Mucosa of stomach (tissue), 1 donor: ENCODE data around the gene RIMOC1.
"Not testable (repeated sequence)": the region's sequence is repeated elsewhere in the genome, so short reads cannot be mapped to it uniquely, and the experiment has no call there.

Experiments used
- H3K27me3 ChIP-seq: one replicate; pipeline ENCODE4 v1.7.0; 2013; ENCODE audit warnings: mild to moderate bottlenecking, low read length; ENCODE audit not compliant: control insufficient read depth, insufficient read depth
- H3K36me3 ChIP-seq: one replicate; pipeline ENCODE4 v1.7.0; 2013; ENCODE audit warnings: low read length; ENCODE audit not compliant: control insufficient read depth, insufficient read depth
- H3K4me1 ChIP-seq: one replicate; pipeline ENCODE4 v1.7.0; 2013; ENCODE audit warnings: mild to moderate bottlenecking, low read length; ENCODE audit not compliant: control insufficient read depth, insufficient read depth
- H3K4me3 ChIP-seq: one replicate; pipeline ENCODE4 v1.7.0; 2013; ENCODE audit warnings: low read length
- H3K9ac ChIP-seq: one replicate; pipeline ENCODE4 v1.7.0; 2013; ENCODE audit warnings: mild to moderate bottlenecking, low read length, moderate library complexity
- H3K9me3 ChIP-seq: one replicate; pipeline ENCODE4 v1.7.0; 2013; ENCODE audit warnings: mild to moderate bottlenecking, low read length, moderate library complexity; ENCODE audit not compliant: control insufficient read depth
- donor health status: Pancreatic carcinoma.

RIMOC1 gene

GRCh38 chr5:41932770-41933169 is 28.6 kb downstream of the RIMOC1 start:
- Histone ChIP-seq H3K36me3 (no peaks in the 10 kb centered on the region), H3K9me3 (no peaks in the 10 kb centered on the region), H3K27me3 (no peaks in the 10 kb centered on the region), H3K4me1 (no peaks in the 10 kb centered on the region), H3K9ac (no peak overlapping the region), H3K4me3 (no peak overlapping the region)

DNA sequence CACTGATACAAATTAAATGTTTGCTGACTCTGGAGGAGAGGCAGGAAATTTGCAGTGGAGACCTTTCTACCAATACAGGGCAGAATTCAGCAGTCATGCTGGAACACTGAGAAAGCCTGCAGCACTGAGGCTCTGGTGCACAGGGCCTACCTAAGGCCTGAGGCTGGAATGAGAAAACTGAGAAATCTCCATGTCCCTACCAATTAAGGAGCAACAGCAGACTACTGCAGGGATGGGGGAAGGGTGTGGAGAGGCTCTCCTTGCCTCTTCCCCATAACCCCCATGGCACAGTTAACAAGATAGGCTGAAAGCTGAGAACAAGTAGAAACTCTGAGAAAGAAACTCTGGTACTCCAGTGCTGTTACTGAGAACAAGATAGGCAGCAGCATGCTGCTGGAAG is 31.4 kb downstream of the RIMOC1 start:
- Histone ChIP-seq H3K9ac (no peak overlapping the region), H3K4me1 (no peaks in the 10 kb centered on the region), H3K36me3 (no peaks in the 10 kb centered on the region), H3K9me3 (no peaks in the 10 kb centered on the region), H3K27me3 (no peaks in the 10 kb centered on the region), H3K4me3 (no peak overlapping the region)

- no peaks in the 10 kb centered on the region for H3K4me1 ChIP-seq
- H3K9me3 ChIP-seq: no peaks in the 10 kb centered on the region
- no peaks in the 10 kb centered on the region for H3K27me3 ChIP-seq
- H3K9ac ChIP-seq: no peak overlapping the region
- no peak overlapping the region for H3K4me3 ChIP-seq
- H3K36me3 ChIP-seq: no peaks in the 10 kb centered on the region
These were observed 36.5 kb downstream of the RIMOC1 start for GRCh38 chr5:41940641-41941040.

DNA sequence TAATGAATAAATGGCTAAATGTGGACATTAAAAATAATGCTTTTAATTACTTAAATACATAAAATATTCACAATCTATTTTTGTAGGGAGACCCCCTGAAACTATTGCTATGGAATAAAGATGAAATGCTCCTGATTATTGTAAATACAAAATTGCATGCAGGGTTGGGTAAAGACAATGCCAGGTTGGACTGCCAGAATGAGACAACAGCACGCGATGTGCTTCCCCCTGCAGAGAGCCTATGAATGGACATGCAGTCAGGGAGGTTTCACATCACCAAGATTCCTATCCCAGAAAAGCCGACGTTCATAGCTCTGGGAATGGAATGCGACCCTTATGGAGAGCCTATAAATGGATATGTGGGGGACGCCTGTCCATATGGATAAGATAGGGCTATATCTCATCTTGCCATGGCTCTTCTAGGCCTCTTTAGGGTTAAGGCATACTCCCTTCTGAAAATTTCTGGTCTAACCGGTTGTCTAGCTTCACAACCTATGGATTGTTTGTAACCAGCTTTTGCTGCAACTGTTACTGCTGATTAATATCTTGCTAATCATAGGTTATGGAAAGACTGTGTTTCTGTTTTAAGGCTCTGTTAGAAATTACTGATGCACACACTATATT is 41.3 kb downstream of the RIMOC1 start:
- not testable (repeated sequence) for H3K27me3 ChIP-seq, H3K4me3 ChIP-seq, H3K4me1 ChIP-seq, H3K36me3 ChIP-seq, H3K9me3 ChIP-seq, H3K9ac ChIP-seq

- Histone ChIP-seq H3K36me3 (no peaks in the 10 kb centered on the region), H3K4me3 (no peak overlapping the region), H3K9ac (no peak overlapping the region), H3K4me1 (no peaks in the 10 kb centered on the region), H3K27me3 (no peaks in the 10 kb centered on the region), H3K9me3 (no peaks in the 10 kb centered on the region)
These were observed 47.1 kb downstream of the RIMOC1 start for GRCh38 chr5:41951224-41951623.
